RKO (cell line): ENCODE measurements around the gene LRRC27.

Experiments used
- DNase-seq: peaks from one replicate; pipeline ENCODE4 v3.0.0-alpha.2; 2016; ENCODE audit warnings: low spot score

The LRRC27 gene

DNA sequence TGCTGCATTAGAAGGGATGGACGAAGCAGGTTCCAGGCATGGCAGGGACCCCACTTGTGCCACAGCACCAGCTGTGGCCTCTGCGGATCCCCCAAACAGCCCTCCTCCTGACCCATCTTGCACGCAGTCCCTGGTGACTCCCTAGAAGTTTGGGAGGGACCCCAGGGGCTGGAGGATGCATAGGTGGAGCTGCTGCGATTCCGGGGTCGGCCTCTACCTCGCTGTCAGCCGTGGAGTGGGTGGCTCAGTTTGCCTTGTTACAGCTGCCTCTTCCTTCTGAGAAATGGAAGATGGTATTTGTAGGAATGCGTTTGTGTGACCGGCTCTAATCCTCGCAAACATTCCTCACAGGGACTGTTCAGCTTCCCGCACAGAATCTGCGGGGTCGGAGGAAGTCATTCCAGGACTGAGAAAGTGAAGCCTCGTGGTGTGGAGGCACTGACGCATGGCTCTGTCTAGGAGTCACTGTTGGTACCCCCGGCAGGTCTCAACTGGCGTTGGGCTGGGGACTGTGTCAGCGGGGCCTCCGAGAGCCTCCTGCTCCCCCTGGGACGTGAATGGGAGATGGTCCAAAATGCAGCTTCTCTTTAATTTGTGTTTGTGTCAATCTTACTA lies 82.5 kb downstream of the LRRC27 start:
- DNase-seq, result no peak

DNA sequence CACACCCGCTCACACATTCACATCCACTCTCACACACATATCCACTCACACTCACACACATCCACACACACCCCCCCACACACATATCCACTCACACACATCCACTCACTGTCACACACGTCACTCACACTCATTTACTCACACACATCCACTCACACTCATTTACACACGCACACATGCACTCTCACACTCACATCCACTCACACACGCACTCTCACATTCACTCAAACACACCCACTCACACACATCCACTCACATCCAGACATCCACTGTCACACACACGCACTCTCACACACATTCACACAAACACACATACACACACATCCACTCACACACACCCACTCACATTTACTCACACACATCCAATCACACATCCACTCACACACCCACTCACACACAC lies 83.3 kb downstream of the LRRC27 start:
- no peak for DNase-seq

DNA sequence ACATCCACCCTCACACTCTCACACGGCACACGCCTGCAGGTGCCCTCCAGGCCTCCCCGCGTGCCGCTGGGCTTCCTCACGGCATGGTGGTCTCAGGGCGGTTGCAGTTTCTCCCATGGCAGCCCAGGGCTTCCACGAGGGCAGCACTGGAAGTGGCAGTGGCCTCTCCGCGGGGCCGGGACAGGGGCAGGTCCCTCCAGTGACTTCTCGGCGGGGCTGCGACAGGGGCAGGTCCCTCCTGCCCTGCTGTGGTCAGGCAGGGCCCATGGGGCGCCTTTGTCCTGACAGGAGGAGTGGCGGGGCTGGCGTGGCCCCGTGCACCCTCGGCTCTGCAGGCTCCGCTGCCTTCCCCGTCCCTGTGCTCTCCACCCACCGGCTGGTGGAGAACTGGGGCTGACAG lies 84.0 kb downstream of the LRRC27 start:
- no peak for DNase-seq

DNA sequence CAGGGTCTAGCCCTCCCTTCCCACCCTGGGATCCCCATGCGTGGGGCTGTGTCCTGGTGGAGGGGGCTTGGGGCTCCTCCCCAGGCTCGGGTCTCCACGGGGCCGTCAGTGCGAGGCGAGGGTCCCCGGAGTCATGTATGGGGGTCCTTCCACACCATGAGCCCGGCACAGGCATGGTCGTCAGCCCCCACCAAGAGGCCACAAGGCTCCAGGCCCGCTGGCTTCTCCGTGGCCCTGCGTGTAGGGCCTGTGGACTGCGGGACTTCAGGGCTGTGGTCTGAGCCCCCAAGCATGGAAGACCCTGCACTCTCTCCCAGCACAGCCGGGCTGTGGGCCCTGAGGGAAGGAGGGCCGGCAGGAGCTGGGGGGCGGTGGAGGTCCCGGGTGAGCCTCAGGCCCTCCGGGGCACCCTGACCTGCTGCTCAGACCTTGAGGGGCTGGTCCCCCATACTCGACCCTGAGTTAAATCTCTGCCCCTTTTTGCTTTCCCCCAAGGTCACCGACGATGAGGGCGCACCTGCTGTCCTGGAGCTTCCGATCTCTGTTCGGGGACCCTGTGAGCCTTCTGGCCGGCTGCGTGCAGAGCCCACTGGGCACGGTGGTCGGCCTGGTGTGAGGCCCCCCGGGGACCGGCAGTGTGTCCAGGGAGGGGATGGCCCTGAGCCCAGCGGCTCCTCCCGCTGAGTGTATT lies 84.7 kb downstream of the LRRC27 start:
- DNase-seq, result no peak

DNA sequence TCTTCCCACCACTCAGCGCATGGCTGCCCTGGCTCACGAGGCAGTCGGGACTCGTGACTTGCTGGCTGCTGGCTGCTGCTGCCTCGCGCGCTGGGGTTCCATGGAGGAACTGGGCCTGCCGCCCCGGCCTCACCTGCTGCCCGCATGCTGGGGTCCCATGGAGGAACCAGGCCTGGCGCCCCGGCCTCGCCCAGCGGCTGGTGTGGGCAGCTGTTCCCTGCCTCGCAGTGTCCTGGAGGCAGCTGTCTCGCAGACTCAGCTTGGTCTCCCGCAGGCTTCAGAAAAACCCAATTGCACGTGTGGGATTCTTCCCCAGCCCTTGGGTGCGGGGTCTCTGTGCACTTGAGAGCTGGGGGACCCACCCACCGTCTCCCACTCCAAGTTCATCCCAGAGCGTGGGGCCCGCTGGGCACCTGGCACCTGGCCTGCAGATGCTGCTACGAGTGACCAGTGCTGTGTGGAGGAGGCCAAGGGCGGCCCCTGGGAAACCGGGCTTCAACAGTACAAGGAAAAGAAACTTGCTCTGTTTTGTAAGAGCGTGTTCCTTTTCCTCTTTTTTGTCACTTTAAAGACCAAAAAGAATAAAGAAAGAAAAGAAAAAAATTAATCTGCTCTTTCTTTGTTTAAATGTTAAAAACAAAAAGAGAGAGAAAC lies 85.4 kb downstream of the LRRC27 start:
- no peak for DNase-seq

DNA sequence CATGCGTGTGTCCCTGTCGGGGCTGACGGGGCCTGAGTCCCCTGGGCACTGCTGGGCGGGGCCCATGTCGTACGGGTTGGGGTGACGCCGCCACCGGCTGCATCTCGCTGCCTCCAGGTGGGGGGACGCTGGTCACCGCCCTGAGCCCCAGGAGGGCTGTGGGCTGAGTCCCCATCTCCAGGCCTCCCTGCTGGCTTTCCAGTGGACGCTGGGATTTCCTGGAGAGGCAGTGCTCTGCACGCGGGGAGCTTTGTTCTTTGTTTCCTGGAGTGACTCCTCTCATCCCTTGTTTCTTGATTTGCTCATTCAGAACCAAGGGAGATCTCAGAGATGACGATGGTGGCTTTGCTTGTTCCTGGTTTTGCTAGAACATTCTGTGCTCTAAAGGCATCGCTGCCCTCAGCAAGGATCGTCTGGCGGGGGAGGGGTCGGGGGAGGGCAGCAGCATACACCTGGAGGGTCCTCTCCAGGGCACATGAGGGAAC lies 86.0 kb downstream of the LRRC27 start:
- DNase-seq, result no peak

DNA sequence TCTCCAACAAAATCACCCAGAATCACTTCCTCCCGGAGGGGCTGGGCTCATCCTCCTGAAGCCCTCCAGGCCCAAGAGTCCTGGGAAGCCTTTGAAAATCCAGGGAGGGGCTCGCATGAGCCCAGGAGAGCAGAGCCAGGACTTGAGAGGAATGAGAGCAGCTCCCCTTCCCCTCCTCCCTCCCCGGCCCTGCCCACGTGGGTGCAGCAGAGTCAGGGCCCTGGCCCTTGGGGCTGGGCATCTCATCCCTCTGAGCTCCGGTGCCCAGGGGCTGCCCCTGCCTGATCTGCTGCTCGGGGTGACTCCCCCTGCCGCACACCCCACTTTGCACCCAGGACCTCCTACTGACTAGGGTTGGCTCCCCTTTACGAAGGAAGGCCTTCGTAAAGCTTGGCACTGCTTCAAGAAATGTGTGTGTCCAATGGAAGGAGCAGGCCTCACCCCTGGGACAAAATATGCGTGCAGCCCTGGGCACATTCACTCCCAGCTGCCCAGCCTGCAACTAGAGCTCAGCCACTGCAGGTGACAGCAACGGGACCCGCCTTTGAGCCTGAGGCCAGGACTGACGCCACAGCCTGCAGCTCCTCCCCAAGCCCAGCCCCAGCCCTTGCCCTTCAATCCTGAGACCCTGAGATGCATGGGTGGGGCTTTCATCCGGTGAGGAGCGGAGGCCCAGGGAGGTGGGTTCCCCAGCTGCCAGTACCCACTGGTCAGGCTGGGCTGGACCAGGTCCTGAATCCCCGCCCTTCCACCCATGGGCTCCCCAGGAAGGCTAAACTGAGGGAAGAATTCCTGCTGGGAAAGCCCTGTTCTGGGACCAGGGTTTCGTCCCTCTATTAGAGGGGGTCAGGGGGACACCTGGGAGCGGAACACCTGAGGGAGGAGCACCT lies 86.8 kb downstream of the LRRC27 start:
- DNase-seq, result no peak

DNA sequence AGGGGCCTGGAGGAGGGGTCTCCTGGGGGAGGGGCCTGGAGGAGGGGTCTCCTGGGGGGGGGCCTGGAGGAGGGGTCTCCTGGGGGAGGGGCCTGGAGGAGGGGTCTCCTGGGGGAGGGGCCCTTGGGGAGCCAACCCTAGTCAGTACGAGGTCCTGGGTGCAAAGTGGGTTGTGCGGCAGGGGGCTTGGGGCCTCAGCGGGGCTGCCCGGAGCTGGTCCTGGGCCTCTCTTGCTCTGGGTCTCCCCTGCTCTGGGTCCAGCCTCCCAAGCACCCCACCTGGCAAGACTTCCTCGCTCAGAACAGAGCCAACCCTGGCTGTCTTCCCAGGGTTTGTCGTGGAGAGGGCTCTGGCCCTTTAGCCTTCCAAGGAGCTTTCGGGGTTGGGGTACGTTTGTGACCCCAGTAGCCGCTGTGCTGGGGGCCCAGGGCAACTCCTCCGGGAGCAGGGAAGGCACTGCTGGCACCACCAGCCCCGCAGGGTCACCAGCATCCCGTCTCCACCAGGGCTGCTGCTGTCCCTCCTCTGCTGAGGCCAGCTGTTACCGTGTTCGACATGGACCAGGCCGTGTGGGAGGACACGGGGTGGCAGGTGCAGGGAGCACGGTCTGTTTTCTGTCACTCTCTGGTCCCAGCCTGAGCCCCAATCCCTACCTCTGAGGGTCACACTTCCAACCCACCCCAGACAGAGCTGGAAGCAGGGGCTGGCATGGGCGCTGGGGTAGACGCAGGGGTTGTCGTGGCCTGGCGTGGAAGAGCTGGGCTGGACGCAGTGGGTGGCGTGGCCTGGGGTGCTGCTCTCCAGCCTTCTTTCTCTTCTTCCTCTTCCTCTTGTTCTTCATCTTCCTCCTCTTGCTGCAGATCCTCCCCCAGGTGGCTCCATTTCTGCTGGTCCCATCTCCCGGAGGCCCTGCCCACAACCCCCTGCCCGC lies 87.8 kb downstream of the LRRC27 start:
- no peak for DNase-seq

DNA sequence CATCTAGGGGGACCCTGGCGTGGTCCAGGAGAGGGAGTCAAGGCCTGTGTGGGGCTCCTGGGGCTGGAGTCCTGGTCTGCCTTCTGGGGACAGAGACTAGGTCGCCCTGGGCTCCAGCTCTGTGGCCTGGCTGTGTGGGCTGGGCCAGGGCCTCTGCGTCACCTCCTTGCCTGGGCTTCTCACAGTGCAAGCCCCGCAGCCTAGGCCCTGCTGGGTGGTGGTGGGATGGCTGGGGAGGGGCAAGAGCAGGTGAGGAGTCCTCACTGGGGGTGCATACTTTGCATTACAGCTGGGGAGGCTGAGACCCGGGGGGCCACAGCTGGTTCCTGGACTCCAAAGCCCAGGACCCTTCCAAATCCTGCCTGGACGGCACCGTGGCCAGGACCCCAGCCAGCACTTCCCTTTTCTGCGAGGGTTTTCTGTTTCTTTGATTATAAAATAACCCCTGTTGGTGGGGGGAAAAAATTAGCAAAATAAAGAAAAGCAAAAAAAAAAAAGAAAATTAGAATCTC lies 88.5 kb downstream of the LRRC27 start:
- DNase-seq, result no peak

DNA sequence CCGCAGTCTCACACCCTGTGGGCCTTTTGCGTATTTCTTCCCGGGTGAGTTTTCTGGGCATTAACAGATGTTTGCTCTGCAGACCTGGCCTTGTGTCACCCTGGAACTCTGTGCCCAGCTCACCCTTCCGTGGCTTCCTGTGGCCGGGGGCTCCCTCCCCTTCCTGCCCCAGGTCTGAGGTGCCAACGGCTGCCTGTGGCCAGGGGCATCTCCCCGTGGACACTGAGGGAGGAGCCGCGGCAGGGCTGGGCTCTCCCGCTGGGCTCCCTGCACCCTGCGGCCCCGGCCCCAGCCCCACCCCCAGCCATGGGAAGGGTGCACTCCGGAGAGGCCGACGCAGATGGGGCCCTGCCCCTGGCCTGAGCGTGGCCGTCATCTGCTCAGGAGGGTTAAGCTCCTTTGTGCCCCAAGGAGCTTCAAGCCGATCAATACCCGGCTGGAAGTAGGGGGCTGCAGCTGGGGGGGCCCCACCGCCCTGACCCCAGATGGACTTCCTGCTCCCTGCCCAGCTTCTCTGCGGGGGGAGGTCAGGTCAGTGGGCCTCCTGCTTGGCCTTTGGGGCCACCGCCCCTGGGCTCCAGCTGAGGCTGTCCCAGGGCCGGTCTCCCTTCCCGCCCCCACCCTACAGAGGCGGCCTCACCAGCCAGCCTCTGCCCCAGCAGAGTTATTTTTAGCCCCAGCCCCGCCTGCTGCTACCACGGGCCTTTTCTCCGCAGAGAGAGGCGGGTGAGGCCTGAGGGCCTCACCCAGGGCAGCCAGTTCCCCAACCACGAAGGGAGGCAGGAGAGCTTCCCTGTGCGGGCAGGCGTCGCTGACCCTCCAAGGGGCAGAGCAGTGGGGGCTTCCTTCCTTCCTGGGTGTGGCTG lies 89.2 kb downstream of the LRRC27 start:
- DNase-seq, result no peak

DNA sequence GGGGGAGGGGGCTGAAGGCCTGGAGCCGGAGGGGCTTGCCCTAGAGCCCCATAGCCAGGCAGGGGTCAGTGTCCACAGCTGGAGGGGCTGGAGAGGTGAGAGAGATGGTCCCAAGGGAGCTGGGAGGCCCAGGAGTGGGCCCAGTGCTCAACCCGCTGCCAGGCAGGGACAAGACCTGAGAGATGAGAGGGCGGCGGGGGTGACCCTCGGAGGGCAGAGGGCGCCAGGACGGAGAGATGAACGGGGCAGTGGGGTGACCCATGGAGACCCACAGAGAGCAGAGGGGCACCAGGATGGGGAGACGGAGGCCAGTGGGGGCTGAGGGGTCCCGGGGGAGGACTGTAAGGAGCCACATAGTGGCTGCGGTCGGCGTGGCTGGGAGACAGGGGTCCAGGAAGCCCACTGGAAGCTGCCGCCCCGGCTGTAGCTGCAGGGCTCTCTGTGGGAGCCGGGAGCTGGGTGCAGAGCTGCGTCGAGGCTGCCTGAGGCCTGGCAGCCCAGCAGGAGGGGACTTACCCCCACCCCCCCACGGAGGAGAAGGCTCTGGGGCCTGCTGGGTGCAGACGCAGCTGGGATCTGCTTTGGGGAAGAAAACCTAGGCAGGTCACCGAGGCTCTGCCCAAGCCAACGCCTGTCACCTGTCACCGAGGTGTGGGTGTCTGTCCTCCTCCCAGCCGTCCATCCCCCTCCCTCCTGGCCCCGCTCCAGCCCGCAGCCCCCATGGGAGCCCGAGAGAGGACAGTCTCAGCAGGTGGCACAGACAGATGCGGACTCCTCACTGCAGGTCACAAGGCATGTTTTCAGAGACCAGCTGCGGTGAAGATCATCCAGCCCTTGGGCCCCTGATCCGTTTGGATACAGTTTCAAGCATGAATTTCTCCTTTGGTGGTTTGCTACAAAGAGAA lies 90.1 kb downstream of the LRRC27 start:
- no peak for DNase-seq

DNA sequence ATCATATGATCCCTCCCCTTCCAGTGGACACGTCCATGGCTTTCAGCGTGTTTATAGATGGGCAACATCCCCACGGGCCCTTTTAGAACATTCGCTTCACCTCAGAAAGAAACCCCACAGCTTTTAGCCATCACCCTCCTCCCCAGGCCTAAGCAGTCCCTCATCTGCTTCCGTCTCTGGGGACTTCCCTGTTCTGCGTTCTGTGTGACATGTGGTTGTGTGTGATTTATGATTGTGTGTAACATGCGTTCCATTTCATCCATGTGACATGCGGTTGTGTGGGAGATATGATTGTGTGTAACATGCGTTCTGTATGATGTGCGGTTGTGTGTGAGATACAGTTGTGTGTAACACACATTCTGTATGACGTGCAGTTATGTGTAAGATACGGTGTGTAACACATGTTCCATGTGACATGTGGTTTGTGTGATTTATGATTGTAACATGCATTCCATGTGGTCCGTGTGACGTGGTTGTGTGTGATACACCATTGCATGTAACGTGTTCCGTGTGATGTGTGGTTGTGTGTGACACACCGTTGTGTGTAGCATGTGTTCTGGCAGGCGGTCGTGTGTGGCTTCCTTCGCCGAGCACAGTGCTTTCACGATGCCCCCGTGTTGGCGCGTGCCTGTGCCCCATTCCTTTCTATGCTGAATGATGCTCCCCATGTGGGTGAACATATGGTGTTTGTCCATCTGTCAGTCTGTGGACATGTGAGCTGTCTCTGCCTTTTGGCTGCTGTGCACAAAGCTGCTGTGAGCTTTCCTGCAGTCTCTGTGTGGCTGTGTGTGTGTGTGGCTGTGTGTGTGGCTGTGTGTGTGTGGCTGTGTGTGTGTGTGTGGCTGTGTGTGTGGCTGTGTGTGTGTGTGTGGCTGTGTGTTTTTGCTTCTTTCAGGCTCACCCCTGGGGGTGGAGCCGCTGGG lies 91.2 kb downstream of the LRRC27 start:
- DNase-seq, result no peak

DNA sequence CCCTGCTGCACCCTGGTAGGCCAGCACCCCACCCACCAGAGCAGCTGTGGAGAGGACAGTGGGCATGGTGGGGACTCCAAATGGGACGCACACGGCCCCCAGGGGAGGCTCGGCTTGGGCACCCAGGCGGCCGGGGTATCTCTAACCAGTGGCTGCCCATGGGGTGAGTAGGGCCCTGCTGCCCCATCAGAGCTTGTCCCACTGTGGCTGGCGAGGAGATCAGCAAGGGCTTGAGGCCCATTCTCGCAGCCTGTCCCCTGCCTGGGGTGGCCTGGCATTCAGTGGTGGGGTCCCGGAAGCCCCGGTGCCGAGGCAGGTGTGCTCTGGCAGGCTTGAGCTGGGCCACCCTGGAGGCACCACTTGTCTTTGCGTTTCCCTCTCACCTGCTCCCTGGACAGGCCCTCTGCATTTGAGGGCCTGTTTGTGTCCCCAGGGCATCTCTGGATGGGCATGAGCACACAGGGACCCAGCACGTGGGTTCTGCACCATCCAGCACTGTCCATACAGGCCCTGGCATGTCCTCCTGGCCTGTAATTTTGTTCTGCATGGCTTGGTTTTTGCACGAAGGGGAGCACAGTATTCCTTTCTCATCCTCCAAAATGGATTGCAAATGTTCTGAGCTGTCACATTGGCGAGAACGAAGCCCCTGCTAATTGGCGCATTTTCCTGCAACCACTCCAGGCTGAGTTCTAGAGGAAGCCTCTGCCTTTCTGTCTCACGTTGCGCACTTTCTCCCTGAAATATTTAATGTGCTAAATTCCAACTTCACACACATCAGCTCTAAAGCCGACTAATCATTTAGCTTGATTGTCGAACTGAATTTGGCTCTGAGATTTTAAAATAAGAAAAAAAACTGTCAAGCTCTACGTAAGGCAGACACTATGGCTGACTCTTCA lies 92.2 kb downstream of the LRRC27 start:
- DNase-seq, result no peak

DNA sequence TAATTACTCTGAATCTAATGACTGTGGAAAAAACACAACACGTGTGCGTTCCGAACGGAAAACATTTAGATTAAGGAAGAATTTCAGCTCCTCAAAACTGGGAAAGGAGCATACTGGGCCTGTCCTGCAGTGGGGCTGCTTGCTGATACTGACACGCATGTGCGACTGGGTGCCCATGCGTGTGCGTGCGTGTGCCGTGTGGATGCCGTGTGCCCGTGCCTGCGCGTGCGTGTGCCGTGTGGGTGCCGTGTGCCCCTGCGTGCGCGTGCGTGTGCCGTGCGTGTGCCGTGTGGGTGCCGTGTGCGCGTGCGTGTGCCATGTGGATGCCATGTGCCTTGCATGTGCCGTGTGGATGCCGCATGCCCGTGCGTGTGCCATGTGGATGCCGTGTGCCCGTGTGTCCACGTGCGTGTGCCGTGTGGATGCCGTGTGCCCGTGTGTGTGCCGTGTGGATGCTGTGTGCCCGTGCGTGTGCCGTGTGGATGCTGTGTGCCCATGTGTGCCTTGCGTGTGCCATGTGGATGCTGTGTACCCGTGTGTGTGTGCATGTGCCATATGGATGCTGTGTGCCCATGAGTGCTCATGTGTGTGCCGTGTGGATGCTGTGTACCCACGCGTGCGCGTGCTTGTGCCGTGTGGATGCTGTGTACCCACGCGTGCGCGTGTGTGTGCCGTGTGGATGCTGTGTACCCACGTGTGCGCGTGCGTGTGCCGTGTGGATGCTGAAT lies 93.2 kb downstream of the LRRC27 start:
- no peak for DNase-seq

DNA sequence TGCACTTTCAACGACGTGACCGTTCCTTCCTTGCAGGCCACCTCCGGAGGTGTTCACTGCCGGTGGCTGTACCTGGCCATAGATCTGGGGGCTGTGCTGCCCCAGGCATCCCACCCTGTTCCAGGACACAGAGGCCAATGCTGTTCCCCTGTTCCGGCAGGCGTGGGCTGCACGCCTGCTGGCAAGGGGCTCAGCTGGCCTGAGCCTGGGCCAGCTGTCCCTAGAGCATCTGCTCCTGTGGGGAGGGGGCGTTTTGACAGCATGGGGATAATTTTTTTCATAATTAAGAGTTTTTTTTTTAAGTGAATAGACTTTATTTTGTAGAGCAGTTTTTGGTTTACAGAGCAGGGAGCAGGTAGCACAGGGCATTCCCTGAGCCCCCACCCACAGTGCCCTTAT lies 93.8 kb downstream of the LRRC27 start:
- no peak for DNase-seq
